HEK293T (cell line): ENCODE results near the gene RAPGEF6.

ENCODE experiments used
- CTCF ChIA-PET: fragments of 350-600 bp; formaldehyde crosslinking; extraction: SDS; loops from one replicate; lab custom pipeline; 2021; ENCODE audit warnings: antibody characterized with exemption, inconsistent platforms; lab: Yijun Ruan, JAX
- POLR2A ChIA-PET: fragments of 350-600 bp; formaldehyde crosslinking; extraction: SDS; loops from one replicate; lab custom pipeline; 2020; ENCODE audit warnings: antibody characterized with exemption, inconsistent platforms; lab: Yijun Ruan, JAX
- DNase-seq: peaks from one replicate; pipeline ENCODE4 v3.0.0; 2012; ENCODE audit warnings: mixed read lengths; ENCODE audit errors: extremely low spot score
- ARNT ChIP-seq: fragments of 450-650 bp; IDR thresholded peaks from 2 replicates; pipeline ENCODE4 v1.6.1; 2017; ENCODE audit warnings: mild to moderate bottlenecking
- BHLHE40 ChIP-seq: fragments of 450-650 bp; IDR thresholded peaks from 2 replicates; pipeline ENCODE4 v1.6.1; 2016; ENCODE audit warnings: mild to moderate bottlenecking, moderate library complexity, borderline replicate concordance
- CTBP1 ChIP-seq: fragments of 450-650 bp; IDR thresholded peaks from 2 replicates; pipeline ENCODE4 v1.6.1; 2016; ENCODE audit warnings: borderline replicate concordance
- ELF4 ChIP-seq: fragments of 450-650 bp; IDR thresholded peaks from 2 replicates; pipeline ENCODE4 v1.6.1; 2017; ENCODE audit warnings: antibody characterized with exemption
- FOXA1 ChIP-seq: fragments of 450-650 bp; IDR thresholded peaks from 2 replicates; pipeline ENCODE4 v1.6.1; 2016; ENCODE audit warnings: mild to moderate bottlenecking
- FOXK2 ChIP-seq: fragments of 450-650 bp; IDR thresholded peaks from 2 replicates; pipeline ENCODE4 v1.6.1; 2016; ENCODE audit warnings: mild to moderate bottlenecking
- FOXM1 ChIP-seq: fragments of 450-650 bp; IDR thresholded peaks from 2 replicates; pipeline ENCODE4 v1.6.1; 2017; ENCODE audit warnings: mild to moderate bottlenecking, borderline replicate concordance
- HDGF ChIP-seq: fragments of 450-650 bp; IDR thresholded peaks from 2 replicates; pipeline ENCODE4 v1.6.1; 2017; ENCODE audit warnings: antibody characterized with exemption, borderline replicate concordance
- L3MBTL2 ChIP-seq: fragments of 450-650 bp; conservative IDR thresholded peaks from 2 replicates; pipeline ENCODE4 v1.6.1; 2016; ENCODE audit warnings: mild to moderate bottlenecking
- LEF1 ChIP-seq: fragments of 450-650 bp; IDR thresholded peaks from 2 replicates; pipeline ENCODE4 v1.6.1; 2017; ENCODE audit warnings: mild to moderate bottlenecking, borderline replicate concordance
- NFRKB ChIP-seq: fragments of 450-650 bp; IDR thresholded peaks from 2 replicates; pipeline ENCODE4 v1.6.1; 2016; ENCODE audit warnings: mild to moderate bottlenecking, moderate library complexity
- PKNOX1 ChIP-seq: fragments of 450-650 bp; IDR thresholded peaks from 2 replicates; pipeline ENCODE4 v1.6.1; 2016
- SP1 ChIP-seq: fragments of 450-650 bp; IDR thresholded peaks from 2 replicates; pipeline ENCODE4 v1.6.1; 2017
- SUZ12 ChIP-seq: fragments of 450-650 bp; IDR thresholded peaks from 2 replicates; pipeline ENCODE4 v1.6.1; 2016; ENCODE audit warnings: mild to moderate bottlenecking
- TARDBP ChIP-seq: fragments of 450-650 bp; IDR thresholded peaks from 2 replicates; pipeline ENCODE4 v1.6.1; 2016
- ZNF384 ChIP-seq: fragments of 450-650 bp; IDR thresholded peaks from 2 replicates; pipeline ENCODE4 v1.6.1; 2016

Gene RAPGEF6

DNA sequence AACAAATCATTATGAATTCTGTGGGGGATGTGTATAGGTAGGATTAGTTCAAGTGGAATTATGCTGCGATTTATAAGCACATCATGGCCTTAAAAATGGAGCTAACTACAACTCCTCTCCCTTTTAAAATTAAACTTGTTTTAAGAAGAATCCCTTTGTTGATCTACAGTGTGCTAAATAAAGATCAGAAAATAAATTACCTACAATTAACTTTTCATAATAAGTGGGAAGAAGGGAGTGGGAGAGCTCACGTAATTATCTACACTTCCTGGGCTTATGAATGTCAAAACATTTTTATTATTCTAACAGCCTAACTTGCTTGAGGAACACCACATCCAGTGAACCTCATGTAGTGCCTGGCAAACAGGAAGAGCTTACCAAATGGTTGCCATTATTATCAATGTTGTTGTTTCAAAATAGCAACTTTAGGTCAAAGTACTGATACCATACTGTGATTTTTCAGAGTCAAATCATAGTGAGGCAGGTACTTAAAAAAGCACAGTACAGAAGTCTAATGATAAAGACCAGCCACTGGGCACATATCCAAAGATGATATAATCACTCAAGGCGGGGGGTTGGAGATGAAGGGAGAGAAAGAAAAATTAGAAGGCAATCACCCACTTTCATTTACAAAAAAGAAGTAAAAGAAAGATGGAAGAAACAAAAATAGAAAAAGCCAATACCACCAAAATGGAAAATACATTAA lies 174.0 kb downstream of the RAPGEF6 start:
- DNase-seq = no peak
- CTCF ChIA-PET = no interaction called here
- TF ChIP-seq NFRKB = no peak
- TF ChIP-seq TARDBP = no peak
- no peak for TF ChIP-seq HDGF
- TF ChIP-seq ZNF384 = no peak
- TF ChIP-seq LEF1 = no peak
- no peak for TF ChIP-seq ARNT
- no peak for TF ChIP-seq FOXA1
- TF ChIP-seq FOXK2 = no peak
- no peak for TF ChIP-seq SP1
- no peak for TF ChIP-seq FOXM1
- no peak for TF ChIP-seq CTBP1
- no peak for TF ChIP-seq ELF4
- no peak for TF ChIP-seq L3MBTL2
- TF ChIP-seq BHLHE40 = no peak
- no peak for TF ChIP-seq SUZ12
- POLR2A ChIA-PET = no interaction called here

- CTCF ChIA-PET = no interaction called here
- TF ChIP-seq FOXA1 = no peak
- POLR2A ChIA-PET = no interaction called here
- DNase-seq = no peak
Observed at GRCh38 chr5:131460133-131460532, 174.9 kb downstream of the RAPGEF6 start.

- TF ChIP-seq SUZ12 (no peak), NFRKB (no peak), ELF4 (no peak), LEF1 (no peak), SP1 (no peak), PKNOX1 (no peak), HDGF (no peak), FOXM1 (no peak), TARDBP (no peak), BHLHE40 (no peak), FOXK2 (no peak), L3MBTL2 (no peak), ZNF384 (no peak)
- no peak for DNase-seq
- ChIA-PET CTCF (no interaction called here), POLR2A (no interaction called here)
Observed at GRCh38 chr5:131459216-131459615, 175.8 kb downstream of the RAPGEF6 start.

DNA sequence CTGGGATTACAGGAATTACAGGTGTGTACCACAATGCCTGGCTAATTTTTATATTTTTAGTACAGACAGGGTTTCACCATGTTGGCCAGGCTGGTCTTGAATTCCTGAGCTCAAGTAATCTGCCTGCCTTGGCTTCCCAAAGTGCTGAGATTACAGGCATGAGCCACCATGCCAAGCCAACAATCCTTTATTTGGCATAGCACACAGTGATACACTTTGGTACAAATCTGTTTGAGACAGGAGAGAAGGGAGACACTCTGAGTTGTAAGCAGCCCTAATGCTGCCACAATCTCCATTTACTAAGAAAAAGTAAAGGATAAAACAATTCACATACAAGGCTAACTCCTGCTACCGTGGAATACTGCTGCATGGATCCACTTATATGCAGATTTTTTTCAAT lies 177.8 kb downstream of the RAPGEF6 start:
- no peak for TF ChIP-seq PKNOX1
- no peak for TF ChIP-seq ZNF384
- TF ChIP-seq FOXK2 = no peak
- no peak for TF ChIP-seq HDGF
- TF ChIP-seq TARDBP = no peak
- no peak for TF ChIP-seq BHLHE40
- TF ChIP-seq L3MBTL2 = no peak
- no peak for TF ChIP-seq FOXA1
- TF ChIP-seq ELF4 = no peak
- no peak for TF ChIP-seq FOXM1
- TF ChIP-seq LEF1 = no peak
- TF ChIP-seq SUZ12 = no peak
- TF ChIP-seq SP1 = no peak
- TF ChIP-seq CTBP1 = no peak
- no peak for TF ChIP-seq ARNT
- no peak for TF ChIP-seq NFRKB
- CTCF ChIA-PET = no interaction called here
- POLR2A ChIA-PET = no interaction called here
- DNase-seq = no peak

GRCh38 chr5:131450941-131451340 lies 184.1 kb downstream of the RAPGEF6 start:
- ChIA-PET CTCF (no interaction called here), POLR2A (no interaction called here)
- no peak for TF ChIP-seq TARDBP
- TF ChIP-seq FOXA1 = no peak
- no peak for TF ChIP-seq SP1
- no peak for TF ChIP-seq FOXM1
- no peak for TF ChIP-seq SUZ12
- TF ChIP-seq HDGF = no peak
- TF ChIP-seq CTBP1 = no peak
- TF ChIP-seq ARNT = no peak
- TF ChIP-seq ELF4 = no peak
- no peak for DNase-seq

GRCh38 chr5:131441184-131441583 lies 193.8 kb downstream of the RAPGEF6 start:
- POLR2A ChIA-PET = no interaction called here
- TF ChIP-seq CTBP1 (no peak), SP1 (no peak), NFRKB (no peak), TARDBP (no peak), ZNF384 (no peak), FOXA1 (no peak), ELF4 (no peak), L3MBTL2 (no peak), FOXM1 (no peak), SUZ12 (no peak), FOXK2 (no peak), LEF1 (no peak), BHLHE40 (no peak), HDGF (no peak)
- no peak for DNase-seq
- CTCF ChIA-PET = no interaction called here

DNA sequence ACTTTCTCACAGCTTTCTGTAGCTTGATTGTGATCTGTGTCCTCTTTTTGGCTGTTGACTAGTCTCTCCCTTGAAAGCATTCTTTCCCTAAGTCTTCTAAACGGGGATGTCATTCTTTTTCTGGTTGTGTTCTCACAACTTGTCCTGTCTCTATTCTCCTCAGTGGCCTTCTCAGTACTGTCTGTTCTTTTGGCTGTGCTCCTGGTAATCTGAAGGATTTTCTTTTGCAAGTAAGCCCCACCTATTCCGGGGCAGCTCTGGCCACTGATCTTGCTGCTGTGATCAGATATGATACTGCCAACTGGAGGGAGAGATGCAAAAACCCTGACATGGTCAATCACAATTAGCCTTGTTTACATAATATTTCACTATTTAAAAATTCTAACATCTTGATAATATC lies 198.9 kb downstream of the RAPGEF6 start:
- no peak for DNase-seq
- TF ChIP-seq FOXA1 = no peak
- no peak for TF ChIP-seq FOXM1
- no peak for TF ChIP-seq CTBP1
- TF ChIP-seq SP1 = no peak
- POLR2A ChIA-PET = no interaction called here
- CTCF ChIA-PET = no interaction called here
